ENCODE measurements around the gene GREM1.

GREM1 gene

DNA sequence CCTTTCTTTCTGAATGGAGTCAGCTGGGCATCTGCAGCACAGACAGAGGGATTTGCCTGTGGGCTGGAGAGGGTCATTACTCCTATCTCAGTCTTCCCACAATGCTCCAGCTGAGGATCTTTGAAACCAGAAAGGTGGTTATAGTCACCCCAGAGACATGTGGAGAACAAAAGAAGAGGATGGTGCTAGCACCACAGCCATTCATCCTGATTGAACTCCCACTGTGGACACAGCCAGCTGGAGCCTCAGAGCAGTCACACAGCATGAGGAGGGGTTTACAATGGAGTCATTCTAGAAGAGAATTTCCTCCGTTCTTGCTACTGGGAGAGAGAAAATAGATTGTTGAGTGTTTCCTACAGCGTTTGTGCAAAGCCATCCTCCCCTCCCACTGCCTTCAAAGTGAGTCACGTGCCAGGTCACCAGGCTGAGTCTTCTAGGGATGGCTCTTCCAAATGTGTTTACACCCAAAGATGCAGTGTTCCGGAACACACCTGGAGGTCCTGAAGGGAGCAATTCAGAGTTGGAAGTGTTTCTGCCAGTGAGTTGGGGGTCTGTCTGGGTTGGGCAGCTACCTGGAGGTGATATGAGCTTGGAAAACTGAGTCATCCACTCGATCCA is 18.9 kb upstream of the GREM1 start:
- no peak for DNase-seq

DNA sequence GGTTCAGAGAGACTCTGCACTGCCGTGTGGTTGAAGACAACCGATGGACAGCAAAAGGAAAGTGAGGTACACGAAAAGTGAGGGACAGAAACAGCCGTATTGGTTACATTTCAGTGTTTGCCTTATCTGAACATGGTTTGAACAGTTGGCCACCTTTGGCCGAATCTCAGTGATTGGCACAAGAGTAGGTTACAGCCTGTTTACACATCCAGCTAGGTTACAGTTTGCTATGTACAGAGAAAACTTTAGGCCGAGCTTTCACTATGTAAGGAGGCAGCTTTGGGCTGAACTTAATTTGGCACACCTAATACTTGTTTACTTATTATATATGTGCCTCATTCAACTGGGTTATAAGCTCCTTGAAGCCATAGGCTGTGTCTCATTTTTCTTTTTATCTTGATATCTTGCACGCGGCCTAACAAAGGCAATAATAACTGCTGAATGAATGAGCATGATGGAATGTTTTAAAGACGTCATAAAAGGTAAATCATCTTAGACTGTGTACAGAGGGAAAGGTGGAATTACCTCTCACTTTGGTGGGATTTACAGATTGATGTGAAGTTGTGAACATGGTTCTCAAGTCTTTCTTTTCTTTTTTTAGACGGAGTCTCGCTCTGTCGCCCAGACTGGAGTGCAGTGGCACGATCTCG is 17.2 kb upstream of the GREM1 start:
- no peak for DNase-seq

DNA sequence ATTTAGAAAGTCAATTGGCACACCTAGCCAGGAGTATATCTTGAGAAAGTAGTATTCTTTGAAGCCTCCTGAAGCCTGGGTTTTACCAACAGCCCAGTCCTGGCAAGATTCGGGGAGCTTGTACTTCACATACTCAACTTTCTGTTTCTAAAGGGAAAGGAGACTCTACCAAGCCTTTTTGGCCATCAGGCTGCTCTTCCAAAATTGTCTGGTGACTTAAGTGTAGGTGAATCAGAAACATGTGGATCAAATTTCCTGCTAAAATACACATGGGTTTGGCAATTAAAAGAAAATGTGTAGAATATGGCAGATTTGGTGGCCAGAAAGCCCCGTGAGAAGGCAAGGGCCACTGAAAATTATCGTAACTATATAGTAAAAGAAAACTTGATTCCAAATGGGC is 15.9 kb upstream of the GREM1 start:
- no peak for DNase-seq

DNA sequence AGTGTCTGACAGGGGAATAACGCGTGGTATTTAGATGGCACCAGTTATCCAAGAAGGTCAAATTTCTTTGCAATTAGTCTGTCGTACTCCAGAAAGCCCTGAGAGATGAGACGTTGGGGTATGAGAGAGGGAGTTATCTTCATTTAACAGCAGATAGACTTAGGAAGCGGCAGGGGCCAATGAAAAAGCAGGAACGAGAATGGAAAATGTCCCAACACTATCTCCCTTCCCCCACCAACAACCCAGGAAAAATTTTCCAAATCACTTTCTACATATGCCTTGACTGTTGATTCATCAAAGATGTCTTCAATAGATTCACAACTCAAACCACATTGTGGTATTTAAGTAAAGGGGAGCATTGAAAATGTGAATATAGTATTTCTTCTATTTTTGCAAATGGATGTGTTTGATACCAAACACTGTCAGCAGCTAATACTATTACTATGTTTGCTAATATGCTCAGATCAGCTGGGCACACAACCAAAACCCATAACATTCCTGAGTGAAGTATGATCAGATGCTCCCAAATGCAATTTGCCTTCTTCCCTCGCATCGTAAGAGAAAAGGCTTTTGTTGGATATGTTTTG is 13.3 kb upstream of the GREM1 start:
- DNase-seq = no peak

DNA sequence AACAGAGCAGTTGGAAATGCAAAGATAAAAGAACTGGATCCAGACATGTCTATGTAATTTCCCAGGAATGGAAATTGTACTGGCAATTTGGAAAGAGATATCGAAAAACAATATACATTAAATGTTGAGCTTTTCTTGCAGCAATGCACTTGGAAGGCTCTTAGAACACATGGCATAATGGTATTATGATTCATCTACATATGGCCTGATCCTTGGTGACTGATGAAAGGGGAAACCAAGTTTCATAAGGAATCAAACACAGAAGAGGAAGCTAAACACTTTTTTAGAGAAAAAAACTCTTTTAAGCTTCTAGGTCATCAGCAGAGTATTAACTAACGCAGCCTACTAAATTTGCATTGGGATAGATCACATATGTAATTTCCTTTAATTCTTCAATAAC is 12.4 kb upstream of the GREM1 start:
- no peak for DNase-seq

DNA sequence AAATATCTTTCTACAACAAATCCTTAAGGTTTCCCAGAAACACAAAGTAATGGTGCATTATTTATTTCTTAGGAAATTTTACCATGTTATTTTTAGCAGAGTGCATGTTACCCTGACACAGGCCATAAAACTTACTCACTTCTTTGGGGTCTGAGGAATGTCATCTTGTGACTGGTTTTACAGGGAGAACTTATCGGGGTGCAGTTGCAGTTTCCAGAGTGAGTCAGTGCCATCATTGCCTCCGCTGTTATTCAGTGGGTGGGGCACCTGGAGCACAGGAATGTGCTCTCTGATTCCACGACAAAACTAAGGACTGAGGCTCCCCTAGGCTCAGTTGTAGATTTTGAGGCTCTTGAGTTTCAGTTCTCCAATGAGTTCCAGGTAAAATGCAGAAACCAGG is 11.1 kb upstream of the GREM1 start:
- DNase-seq = no peak

DNA sequence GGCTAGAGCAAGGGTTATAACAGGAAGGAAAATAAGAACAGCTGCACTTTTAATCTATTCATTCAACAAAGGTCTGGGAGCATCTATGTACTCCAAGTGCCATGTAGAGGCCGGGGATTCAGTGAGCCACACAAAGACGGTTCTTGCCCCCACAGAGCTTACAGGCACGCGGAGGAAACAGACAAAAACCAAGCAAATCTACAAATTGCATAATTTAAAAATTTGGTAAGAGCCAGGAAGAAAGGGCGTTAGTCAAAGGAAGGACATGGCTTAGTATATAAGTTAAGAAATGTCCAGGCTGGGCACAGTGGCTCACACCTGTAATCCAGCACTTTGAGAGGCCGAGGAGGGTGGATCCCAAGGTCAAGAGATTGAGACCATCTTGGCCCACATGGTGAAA is 10.4 kb upstream of the GREM1 start:
- DNase-seq = no peak

DNA sequence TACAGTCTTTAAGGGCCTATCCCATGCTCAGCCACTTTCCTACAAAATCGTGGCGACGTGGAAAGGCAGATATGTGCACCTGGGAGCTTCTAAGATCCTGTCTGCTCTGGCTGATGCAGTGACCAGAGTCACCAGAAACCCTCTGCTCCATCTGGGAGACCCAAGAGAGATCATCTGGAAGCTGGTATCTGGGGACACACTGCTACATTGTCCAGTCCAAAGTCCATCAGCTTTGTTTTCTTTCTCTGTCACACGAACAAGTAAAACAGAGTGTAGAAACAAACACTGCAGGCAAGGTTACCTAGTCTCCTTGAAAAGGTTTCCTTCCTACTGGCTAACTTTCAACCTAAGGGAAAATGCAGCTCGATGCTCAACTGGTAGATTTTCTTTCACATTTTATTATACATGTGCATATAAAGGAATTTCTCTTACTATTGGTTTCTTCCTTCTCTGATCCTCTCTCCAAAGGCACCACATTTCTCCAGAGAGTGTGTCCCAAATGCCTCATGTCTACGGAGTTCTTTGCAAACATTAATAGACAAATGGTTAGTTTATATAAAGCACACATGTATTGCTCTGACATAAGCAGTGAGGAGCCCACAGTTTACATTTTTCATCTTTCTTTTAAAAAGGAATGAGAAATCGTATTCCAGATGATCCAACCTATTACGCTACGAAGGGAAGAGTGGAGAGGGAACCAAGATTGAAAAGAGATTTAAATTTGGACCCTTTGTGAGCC is 8.3 kb upstream of the GREM1 start:
- no peak for DNase-seq

DNA sequence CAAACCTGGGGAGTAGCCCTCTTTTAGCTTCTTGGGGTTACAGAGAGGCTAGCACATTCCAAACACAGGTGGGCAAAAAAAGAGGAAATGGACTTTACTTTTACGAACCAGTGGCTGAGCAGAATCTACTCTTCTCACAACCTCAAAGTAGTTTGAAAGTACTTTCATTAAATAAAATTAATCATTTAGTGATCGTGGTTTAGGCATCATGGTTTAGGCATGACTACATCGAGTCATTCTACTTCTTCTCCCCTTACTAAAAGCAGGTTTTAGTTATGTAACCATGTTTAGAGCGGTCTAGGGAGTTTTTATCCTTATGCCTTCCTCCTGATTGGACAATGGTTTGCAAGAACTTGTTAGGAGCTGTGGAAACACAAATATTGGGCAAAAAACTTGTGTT is 2.5 kb upstream of the GREM1 start:
- no peak for DNase-seq

DNA sequence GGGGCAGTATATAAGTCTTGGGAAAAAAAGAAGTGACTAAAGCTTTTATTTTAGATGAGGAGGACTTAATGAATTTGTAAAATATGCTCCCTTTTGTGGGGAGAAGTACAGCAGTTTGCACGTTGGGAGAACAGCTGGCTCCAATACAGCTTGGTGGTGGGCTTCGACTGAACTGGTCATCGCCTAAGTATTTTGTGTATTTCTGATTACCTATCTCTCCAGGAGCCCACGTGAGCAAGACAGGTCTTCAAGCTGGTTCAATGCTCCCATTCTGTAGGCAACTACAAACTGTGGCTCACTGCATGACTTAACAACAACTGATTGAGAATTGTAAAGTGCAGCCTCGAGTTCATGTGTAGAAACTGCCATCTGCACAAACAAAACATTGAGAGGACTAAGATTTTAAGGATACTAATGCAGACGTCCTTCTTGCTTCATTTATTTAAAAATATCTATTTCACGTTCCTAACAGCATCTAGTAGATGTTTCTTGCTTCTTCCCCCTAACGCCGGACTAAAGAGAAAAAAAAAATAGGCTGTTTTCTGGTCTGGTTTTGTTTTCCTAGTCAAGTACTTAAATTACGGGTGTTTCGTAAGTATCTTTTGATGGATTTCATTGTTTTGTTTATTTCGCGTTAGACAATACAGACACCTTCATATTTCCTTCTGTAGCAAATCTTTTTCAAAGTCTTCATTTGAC is 1.4 kb upstream of the GREM1 start:
- DNase-seq = no peak

DNA sequence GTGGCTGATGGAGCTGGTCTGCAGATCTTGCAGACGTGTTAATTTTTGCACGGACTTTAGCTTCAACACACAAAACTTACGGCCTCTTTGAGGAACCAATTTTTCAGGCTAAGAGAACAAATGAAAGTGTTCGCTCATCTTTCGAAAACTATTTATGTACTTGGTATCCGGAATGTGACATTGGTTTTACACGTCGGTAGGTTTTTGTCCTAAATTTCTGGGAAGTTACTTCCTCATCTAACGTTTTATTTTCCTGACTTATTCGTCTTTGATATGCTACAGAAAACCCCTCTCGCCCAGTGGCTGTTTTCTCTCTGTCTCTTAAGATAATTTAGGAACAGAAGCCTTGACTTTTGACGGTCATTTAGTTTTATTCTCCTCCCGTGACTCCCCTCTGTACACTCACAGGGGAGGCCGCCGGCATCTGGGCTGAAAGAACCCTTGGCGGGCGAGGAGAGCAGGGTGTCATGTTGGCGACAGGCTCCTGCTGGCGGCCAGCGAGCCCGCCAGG is 834 bp upstream of the GREM1 start:
- peak in 1 of 2 donors; percentile 19 for DNase-seq

DNA sequence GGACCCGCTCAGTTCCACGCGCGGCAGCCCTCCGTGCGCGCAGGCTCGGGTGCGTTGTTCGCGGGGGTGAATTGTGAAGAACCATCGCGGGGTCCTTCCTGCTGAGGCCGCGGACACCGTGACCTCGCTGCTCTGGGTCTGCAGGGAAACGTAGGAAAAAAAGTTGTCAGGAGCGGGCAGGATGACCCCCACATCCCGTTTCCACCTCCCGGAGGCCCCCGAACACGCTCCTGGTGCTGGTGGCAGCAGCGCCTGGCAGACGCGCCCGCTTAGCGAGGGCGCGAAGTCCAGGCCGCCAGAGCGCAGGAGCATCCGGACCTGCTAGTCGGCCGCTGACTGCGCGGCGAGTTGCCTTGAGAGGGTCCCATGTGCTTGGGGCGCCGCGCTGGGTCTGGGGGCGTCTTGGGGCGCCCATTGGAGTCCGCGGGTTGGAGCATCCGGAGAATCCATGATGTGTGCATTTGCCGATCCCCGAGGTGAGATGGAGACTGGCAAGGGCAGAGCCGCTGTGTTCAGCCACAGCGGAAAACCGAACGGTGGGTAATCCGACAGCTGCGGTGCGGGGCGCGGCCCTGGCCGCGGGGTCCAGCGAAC is 520 bp downstream of the GREM1 start:
- DNase-seq = no peak

DNA sequence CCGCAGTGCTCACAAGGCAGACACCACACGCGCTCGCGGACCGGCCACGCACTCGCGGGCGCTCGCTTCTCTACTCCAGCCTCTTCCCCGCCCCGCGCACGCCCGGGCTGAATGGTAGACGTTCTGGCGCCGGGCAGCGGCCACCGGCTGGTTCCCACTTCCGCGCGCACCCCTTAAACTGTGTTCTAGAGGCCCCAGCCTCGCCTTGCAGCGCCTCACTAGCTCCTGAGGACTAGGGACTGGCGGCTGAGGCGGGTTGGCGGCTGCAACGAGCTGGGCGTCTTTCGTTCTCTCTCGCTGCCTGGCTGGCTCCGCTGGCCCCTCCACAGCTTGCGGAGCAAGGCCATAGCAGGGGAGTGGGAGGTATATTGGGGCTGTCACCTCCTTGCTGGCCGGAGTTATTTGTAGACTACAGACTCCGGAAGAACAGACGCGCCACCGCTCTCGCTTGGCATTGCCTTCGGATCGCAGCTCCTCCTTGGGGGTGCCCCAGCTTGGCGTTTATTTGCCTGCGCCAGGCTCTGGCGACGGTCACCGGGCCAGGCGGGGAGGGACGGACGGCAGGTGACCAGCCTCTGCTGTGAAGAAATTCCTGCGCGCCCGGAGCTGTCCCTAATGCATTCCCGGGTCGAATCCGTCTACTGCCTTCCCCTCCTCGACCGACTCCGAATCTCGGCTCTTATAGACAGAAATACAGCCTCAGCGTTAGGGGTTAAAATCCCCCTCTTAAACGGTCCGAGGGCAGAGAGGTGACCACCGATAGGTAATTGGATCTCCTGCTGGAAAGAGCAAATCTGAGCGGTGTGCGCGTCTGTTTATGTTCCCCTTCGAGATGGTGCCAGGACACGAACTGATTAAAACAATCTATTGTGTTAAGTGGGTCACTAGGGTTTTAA is 1.3 kb downstream of the GREM1 start:
- DNase-seq = peak in 1 of 2 donors; percentile 18

DNA sequence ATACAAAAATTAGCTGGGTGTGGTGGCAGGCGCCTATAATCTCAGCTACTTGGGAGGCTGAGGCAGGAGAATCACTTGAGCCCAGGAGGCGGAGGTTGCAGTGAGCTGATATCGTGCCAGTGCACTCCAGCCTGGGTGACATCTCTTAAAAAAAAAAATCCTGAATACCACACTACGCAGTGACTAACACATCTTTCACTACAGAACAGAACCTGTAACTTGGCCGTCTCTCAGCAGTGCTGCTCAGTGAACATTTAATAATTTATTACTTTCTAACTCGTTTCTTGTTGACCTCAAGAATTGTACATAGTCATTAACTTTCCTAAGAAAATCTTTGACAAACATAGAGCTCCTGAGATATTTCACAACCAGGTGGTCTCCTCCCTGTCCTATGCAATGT is 3.8 kb downstream of the GREM1 start:
- DNase-seq = no peak

DNA sequence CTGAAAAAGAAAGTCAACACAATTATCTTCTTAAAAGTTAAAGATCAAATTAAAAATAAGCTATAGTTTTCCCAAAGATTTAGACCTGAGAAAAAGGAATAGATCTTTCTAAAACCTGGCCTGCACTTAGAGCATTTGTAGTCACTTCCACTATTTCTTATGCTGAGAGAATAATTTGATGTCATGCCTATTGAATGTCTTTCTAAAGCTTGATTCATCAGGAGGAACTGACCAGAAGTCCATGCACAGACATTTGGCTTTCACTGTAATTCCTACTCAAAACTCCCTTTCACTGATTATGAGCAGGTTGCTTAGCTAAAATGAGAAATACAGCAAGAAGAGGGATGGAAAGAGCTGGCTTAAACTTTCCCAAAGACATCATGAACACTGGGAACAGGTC is 4.3 kb downstream of the GREM1 start:
- DNase-seq = no peak

DNA sequence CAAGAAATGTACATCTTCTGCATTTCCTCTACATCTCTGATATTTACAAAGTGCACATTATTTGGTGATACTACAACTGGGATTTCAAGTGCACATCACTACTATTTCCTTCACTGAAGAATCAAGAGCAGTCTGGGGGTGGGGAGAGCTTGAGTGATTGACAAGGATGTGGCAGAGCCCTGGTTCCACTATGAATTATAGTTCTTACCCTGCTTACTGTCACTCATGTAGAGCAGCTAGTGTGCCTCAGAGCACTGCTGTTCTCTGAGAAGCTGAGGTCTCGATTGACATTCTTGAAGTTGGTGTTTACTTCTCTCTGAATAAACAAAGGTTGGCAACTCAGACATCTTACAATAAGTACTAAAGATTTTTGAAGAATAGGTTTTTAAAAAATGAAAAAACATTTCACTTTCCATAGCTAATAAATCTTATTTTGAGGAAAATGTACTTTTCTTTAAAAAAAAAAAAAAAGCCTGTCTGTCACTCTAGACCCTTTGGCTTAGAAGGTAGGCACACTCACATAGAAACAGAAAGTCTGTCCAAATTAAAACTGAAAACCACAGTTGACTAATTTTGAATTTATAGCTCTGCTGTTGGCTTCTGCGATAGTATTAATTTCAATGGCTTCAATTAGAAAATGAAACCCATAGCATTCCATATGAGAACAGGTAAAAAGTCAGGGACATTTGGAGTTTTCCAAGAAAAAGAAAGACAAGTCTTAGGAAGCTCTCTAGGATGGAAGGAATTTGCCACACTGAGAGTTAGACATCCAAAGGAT is 5.6 kb downstream of the GREM1 start:
- DNase-seq = no peak

DNA sequence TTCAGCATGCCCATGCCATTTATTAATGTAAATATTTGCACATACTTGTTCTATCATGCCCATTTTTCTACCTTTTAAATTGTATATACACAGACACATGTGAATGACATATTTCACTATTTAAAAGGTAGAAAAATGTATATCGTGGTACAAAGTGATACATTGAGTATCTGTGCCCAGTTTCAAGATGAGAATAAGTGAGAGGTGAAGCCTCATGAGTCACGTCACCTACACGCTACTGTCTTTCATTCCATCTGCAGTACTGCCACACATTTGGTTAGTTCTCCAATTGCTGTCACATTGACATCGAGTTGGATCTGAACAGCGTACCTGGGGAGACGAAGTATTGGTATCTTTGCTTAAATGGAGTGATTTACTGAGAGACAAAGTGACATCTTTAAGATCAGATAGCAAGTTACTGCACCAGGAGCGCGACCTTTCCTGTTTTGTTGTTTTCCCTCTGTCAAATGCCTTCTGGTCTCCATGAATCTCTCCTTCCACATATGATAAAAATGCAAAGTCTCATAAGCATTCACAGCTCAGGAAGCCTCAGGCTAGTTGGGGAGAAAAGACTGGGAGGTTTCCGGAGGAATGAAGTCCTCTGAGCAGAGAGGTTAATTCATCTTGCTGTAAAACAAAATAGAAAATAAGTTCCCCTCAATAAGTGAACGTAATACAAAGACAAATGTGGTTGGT is 12.0 kb downstream of the GREM1 start:
- DNase-seq = no peak

DNA sequence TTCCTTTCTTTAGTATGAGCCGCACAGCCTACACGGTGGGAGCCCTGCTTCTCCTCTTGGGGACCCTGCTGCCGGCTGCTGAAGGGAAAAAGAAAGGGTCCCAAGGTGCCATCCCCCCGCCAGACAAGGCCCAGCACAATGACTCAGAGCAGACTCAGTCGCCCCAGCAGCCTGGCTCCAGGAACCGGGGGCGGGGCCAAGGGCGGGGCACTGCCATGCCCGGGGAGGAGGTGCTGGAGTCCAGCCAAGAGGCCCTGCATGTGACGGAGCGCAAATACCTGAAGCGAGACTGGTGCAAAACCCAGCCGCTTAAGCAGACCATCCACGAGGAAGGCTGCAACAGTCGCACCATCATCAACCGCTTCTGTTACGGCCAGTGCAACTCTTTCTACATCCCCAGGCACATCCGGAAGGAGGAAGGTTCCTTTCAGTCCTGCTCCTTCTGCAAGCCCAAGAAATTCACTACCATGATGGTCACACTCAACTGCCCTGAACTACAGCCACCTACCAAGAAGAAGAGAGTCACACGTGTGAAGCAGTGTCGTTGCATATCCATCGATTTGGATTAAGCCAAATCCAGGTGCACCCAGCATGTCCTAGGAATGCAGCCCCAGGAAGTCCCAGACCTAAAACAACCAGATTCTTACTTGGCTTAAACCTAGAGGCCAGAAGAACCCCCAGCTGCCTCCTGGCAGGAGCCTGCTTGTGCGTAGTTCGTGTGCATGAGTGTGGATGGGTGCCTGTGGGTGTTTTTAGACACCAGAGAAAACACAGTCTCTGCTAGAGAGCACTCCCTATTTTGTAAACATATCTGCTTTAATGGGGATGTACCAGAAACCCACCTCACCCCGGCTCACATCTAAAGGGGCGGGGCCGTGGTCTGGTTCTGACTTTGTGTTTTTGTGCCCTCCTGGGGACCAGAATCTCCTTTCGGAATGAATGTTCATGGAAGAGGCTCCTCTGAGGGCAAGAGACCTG is 13.2 kb downstream of the GREM1 start:
- no peak for DNase-seq

Data from hippocampal formation (tissue), 2 donors.